AG04449 (cell line): ENCODE data around the gene NFKB2.

Source experiments
- CTCF ChIA-PET: fragments of 350-600 bp; formaldehyde crosslinking; extraction: SDS; loops from one replicate; lab custom pipeline; 2021; ENCODE audit warnings: antibody characterized with exemption; lab: Yijun Ruan, JAX
- POLR2A ChIA-PET: fragments of 400-600, 350-600 bp; formaldehyde crosslinking; extraction: SDS; loops from one replicate; lab custom pipeline; 2020; ENCODE audit warnings: antibody characterized with exemption, inconsistent platforms; lab: Yijun Ruan, JAX
- DNase-seq: peaks from one replicate; pipeline ENCODE4 v3.0.0-alpha.2; 2010; ENCODE audit warnings: low read depth, low spot score
- H3K4me3 ChIP-seq: 2 replicates; pipeline ENCODE4 v1.5.1; 2011; ENCODE audit warnings: low read depth, mild to moderate bottlenecking, control low read depth, low read length
- CTCF ChIP-seq: IDR thresholded peaks from one replicate; pipeline ENCODE4 v1.5.1; 2011; ENCODE audit warnings: mild to moderate bottlenecking, moderate library complexity, low read length, control low read depth, inconsistent platforms; ENCODE audit not compliant: insufficient read depth; ENCODE audit errors: missing control alignments

NFKB2 gene

GRCh38 chr10:102421507-102421756, 25.9 kb downstream of the NFKB2 start:
- ChIA-PET CTCF (interaction anchor here (0.8 to 9.9 kb wide), 17 partner anchors 9 to 252 kb away, joined by 3 to 157 read pairs (median 10); partner anchors contain the start of genes CUEDC2, ELOVL3 and NFKB2), POLR2A (interaction anchor here (0.7 to 3.9 kb wide), 3 partner anchors 11 to 251 kb away, joined by 3 to 31 read pairs (median 5); partner anchors contain the start of gene CUEDC2)
- no peak for DNase-seq
- no peak for TF ChIP-seq CTCF
- peak overlapping the region; percentile 92 for H3K4me3 ChIP-seq

DNA sequence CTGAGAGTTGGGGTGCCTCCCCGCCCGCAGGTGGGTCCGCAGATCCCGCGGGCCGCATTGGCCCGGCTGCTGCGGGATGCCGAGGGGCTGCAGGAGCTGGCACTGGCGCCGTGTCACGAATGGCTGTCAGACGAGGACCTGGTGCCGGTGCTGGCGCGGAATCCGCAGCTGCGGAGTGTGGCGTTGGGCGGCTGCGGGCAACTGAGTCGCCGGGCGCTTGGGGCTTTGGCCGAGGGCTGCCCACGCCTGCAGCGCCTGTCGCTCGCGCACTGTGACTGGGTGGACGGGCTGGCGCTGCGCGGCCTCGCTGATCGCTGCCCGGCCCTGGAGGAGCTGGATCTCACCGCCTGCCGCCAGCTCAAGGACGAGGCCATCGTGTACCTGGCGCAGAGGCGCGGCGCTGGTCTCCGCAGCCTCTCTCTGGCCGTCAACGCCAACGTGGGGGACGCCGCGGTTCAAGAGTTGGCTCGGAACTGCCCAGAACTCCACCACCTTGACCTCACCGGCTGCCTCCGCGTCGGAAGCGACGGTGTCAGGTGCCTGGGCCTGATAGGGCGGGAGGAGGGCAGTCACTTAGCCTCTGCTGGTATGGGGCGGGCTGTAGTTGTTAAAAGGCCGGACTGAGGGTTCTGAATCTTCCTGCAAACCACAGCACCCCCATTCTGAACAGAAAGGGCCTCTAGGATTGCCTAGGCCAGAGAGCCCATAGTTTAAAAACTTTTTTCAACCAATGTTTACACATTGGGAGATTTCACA, 26.4 kb downstream of the NFKB2 start:
- CTCF ChIA-PET, result interaction anchor here (0.7 to 9.9 kb wide), 25 partner anchors 8 to 252 kb away, joined by 3 to 157 read pairs (median 7); partner anchors contain the start of genes C10orf95, CUEDC2, ELOVL3 and NFKB2
- peak overlapping the region; percentile 92 for H3K4me3 ChIP-seq
- DNase-seq, result no peak
- POLR2A ChIA-PET, result interaction anchor here (1.1 to 3.9 kb wide), 2 partner anchors 10 to 17 kb away, joined by 5 to 31 read pairs; partner anchors contain the start of gene CUEDC2
- TF ChIP-seq CTCF, result no peak

DNA sequence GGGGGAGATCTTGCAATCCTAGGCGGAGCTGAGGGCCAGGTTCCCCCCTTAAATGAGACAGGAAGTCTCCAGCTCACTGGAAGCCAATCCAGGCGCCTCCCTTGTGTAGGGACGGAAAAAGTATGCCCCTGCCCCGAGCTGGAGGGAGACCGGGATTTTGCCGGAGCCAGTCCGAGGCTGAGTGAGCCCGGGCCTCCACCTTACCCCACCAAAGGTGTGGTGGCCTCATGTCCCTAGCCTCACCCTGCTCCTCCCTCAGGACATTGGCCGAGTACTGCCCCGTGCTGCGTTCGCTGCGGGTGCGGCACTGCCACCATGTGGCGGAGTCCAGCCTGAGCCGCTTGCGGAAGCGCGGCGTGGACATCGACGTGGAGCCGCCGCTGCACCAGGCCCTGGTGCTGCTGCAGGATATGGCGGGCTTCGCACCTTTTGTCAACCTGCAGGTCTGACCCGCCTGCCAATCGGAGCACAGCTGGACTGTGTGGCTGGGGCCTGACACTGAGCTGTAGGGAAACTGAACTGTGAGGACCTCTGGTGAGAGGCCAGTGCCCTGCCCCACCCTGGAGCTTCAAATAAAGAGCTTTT, 27.1 kb downstream of the NFKB2 start:
- ChIA-PET POLR2A (interaction anchor here (3.9 kb wide), 1 partner anchor 10 kb away, joined by 31 read pairs; the partner anchor contains the start of gene CUEDC2), CTCF (interaction anchor here (0.7 to 9.9 kb wide), 27 partner anchors 11 to 253 kb away, joined by 3 to 157 read pairs (median 7); partner anchors contain the start of genes ACTR1A, C10orf95, CUEDC2 and ELOVL3)
- TF ChIP-seq CTCF, result peak; percentile 98
- no peak for DNase-seq
- peak overlapping the region; percentile 92 for H3K4me3 ChIP-seq

- no peak overlapping the region for H3K4me3 ChIP-seq
- no peak for TF ChIP-seq CTCF
- ChIA-PET CTCF (interaction anchor here (0.8 to 9.9 kb wide), 22 partner anchors 10 to 254 kb away, joined by 3 to 157 read pairs (median 8); partner anchors contain the start of genes ACTR1A, C10orf95, CUEDC2 and ELOVL3), POLR2A (interaction anchor here (3.9 kb wide), 1 partner anchor 9 kb away, joined by 31 read pairs; the partner anchor contains the start of gene CUEDC2)
- DNase-seq, result no peak
Measured at GRCh38 chr10:102423372-102423968, 28.0 kb downstream of the NFKB2 start.

GRCh38 chr10:102424145-102424544, 28.6 kb downstream of the NFKB2 start:
- no peak overlapping the region for H3K4me3 ChIP-seq
- ChIA-PET POLR2A (no interaction called here), CTCF (interaction anchor here (0.8 to 9.9 kb wide), 15 partner anchors 9 to 254 kb away, joined by 3 to 157 read pairs (median 15); partner anchors contain the start of genes C10orf95, CUEDC2, ELOVL3 and NFKB2)
- no peak for DNase-seq
- no peak for TF ChIP-seq CTCF
